Fibroblast of lung (primary cell): ENCODE results near the gene PMFBP1. TPM values are rescaled to one million over a fixed set of nuclear protein-coding genes. Genes with fewer than 3 reads are reported as not detected.

Experiments used
- DNase-seq, 2 donors: peaks; one replicate each; pipeline versions ENCODE4 v3.0.0 to v3.0.0-alpha.2; 2010; ENCODE audit warnings: low read depth in 2 of 2
- H2AFZ ChIP-seq: 2 replicates; pipeline ENCODE4 v1.5.1; 2012; ENCODE audit warnings: low read length, control low read depth, inconsistent platforms
- H3K27ac ChIP-seq: 2 replicates; pipeline ENCODE4 v1.5.1; 2011; ENCODE audit warnings: low read length, control low read depth; ENCODE audit not compliant: insufficient read depth
- H3K27me3 ChIP-seq: 2 replicates; pipeline ENCODE4 v1.5.1; 2011; ENCODE audit warnings: mild to moderate bottlenecking, low read length; ENCODE audit not compliant: control insufficient read depth, insufficient read depth
- H3K36me3 ChIP-seq: 2 replicates; pipeline ENCODE4 v1.5.1; 2011; ENCODE audit warnings: low read length; ENCODE audit not compliant: control insufficient read depth, insufficient read depth
- H3K4me1 ChIP-seq: 2 replicates; pipeline ENCODE4 v1.5.1; 2011; ENCODE audit warnings: low read length; ENCODE audit not compliant: control insufficient read depth, insufficient read depth; ENCODE audit errors: extremely low read depth
- H3K4me2 ChIP-seq: 2 replicates; pipeline ENCODE4 v1.5.1; 2011; ENCODE audit warnings: low read length, control low read depth; ENCODE audit not compliant: insufficient read depth; ENCODE audit errors: extremely low read depth
- H3K4me3 ChIP-seq, 4 experiments: fragments of 200-600 bp in 1 of 4; sonication (generic) in 1 of 4; replicated peaks in 1 of 4; 2 replicates each; pipeline ENCODE4 v1.5.1; 2011 to 2016; ENCODE audit warnings: low read length in 4 of 4, low read depth in 3 of 4, mild to moderate bottlenecking in 3 of 4, control low read depth in 2 of 4, inconsistent platforms in 1 of 4, mixed read lengths in 1 of 4; ENCODE audit not compliant: insufficient read depth in 1 of 4; ENCODE audit errors: control extremely low read depth in 1 of 4
- H3K79me2 ChIP-seq: 2 replicates; pipeline ENCODE4 v1.5.1; 2012; ENCODE audit warnings: mild to moderate bottlenecking, low read length, inconsistent platforms; ENCODE audit not compliant: control insufficient read depth, insufficient read depth
- H3K9ac ChIP-seq: 2 replicates; pipeline ENCODE4 v1.5.1; 2011; ENCODE audit warnings: mild to moderate bottlenecking, low read length, control low read depth; ENCODE audit not compliant: insufficient read depth
- H3K9me3 ChIP-seq: 2 replicates; pipeline ENCODE4 v1.5.1; 2012; ENCODE audit warnings: low read depth, low read length; ENCODE audit not compliant: control insufficient read depth, insufficient read depth
- H4K20me1 ChIP-seq: 2 replicates; pipeline ENCODE4 v1.5.1; 2011; ENCODE audit warnings: low read length; ENCODE audit not compliant: control insufficient read depth, insufficient read depth; ENCODE audit errors: extremely low read depth
- EZH2 ChIP-seq: IDR thresholded peaks from 2 replicates; pipeline ENCODE4 v1.5.1; 2012; ENCODE audit warnings: low read length, control low read depth, mild to moderate bottlenecking; ENCODE audit errors: missing control alignments
- polyA plus RNA-seq, 2 donors: library from polyadenylated mRNA; depleted of rRNA in 1 of 2; stranded (reverse) in 1 of 2; unstranded in 1 of 2; fragments of >200 nt; gene quantifications; 2 replicates each; pipeline ENCODE4 v1.2.1, GENCODE V29; 2011 to 2012; ENCODE audit warnings: missing spikeins in 1 of 2
- total RNA-seq: library from RNA; depleted of rRNA; stranded (reverse); fragments of >200 nt; gene quantifications from 2 replicates; pipeline ENCODE4 v1.2.1, GENCODE V29; 2014
- TF ChIP-seq, protein P1 (sequence below), 2 donors: IDR thresholded peaks in 1 of 2; conservative IDR thresholded peaks in 1 of 2; 1 replicate in 1 of 2; 2 replicates in 1 of 2; pipeline ENCODE4 v1.5.1; 2011 to 2012; ENCODE audit warnings: low read length in 2 of 2, control low read depth in 1 of 2, inconsistent platforms in 1 of 2, low read depth in 1 of 2, mild to moderate bottlenecking in 1 of 2

PMFBP1 gene
- total and polyA plus RNA-seq, 2 donors (not counting 1 experiment from before 2014, with no cell fraction given): 0.12 to 0.17 TPM

DNA sequence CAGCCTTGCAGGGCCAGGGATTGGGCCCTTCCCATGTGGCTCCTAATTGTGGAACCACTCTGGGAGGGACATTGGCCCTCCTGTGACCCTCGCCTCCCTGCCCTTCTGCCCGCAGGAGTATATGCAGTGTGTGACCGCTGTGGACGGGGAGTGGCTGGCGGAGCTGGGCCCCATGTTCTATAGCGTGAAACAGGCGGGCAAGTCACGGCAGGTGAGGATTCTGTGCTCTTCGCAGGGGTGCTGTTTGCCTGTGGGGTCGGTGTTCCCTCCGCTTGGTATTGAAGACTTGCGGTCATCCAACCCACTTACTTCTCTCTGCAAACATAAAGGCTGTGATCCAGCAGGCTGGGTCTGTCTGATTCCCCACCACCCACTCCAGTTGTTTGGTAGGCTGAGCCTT, 62.7 kb downstream of the PMFBP1 start:
- no peak for TF ChIP-seq EZH2
- TF ChIP-seq, protein P1, sequence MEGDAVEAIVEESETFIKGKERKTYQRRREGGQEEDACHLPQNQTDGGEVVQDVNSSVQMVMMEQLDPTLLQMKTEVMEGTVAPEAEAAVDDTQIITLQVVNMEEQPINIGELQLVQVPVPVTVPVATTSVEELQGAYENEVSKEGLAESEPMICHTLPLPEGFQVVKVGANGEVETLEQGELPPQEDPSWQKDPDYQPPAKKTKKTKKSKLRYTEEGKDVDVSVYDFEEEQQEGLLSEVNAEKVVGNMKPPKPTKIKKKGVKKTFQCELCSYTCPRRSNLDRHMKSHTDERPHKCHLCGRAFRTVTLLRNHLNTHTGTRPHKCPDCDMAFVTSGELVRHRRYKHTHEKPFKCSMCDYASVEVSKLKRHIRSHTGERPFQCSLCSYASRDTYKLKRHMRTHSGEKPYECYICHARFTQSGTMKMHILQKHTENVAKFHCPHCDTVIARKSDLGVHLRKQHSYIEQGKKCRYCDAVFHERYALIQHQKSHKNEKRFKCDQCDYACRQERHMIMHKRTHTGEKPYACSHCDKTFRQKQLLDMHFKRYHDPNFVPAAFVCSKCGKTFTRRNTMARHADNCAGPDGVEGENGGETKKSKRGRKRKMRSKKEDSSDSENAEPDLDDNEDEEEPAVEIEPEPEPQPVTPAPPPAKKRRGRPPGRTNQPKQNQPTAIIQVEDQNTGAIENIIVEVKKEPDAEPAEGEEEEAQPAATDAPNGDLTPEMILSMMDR (conservative IDR thresholded peaks at IDR 0.05 in 1 of 2, IDR thresholded peaks at IDR 0.05 in 1 of 2; ENCODE audit: low read depth in 1 of 2, low read length in 2 of 2): no peak

DNA sequence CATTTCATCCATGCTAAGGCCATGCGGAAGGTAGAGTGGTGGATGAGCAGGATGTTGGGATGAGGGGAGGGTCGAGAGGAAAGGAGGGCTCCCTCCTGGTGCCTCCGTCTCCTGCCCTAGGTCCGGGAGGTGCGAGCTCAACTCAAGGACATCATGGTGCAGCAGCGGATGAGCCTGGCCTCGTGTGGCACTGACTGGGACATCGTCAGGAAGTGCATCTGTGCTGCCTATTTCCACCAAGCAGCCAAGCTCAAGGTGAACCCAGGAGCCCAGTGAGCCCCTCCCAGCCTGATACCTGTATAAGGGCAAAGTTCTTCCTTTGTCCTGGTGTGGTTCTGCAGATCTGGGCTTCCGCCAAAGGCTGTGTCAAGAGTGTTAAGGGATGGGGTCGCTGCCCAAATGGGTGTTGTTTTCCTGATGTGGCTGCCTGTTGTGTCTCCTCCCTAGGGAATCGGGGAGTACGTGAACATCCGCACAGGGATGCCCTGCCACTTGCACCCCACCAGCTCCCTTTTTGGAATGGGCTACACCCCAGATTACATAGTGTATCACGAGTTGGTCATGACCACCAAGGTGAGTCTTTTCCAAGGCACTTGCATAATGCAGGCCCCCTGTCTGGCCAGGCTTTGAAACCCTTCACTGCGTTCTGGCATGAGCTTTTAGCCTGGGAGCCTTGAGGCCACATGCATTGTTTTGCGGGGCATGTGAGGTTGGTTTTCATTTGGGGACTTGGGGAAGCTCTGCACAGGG, 63.4 kb downstream of the PMFBP1 start:
- DNase-seq: no peak
- Histone ChIP-seq H3K27me3 (no peaks in the 10 kb centered on the region), H3K36me3 (peaks cover 38% of the 10 kb centered on the region)

More for the DNA sequence above, 62.7 kb downstream of the PMFBP1 start:
- Histone ChIP-seq H3K4me3 (no peak overlapping the region), H3K27ac (no peak overlapping the region), H3K79me2 (no peaks in the 10 kb centered on the region), H3K36me3 (peaks cover 33% of the 10 kb centered on the region), H3K4me1 (no peaks in the 10 kb centered on the region), H3K27me3 (no peaks in the 10 kb centered on the region), H4K20me1 (no peaks in the 10 kb centered on the region), H2AFZ (no peak overlapping the region), H3K9ac (no peak overlapping the region), H3K4me2 (no peak overlapping the region), H3K9me3 (no peaks in the 10 kb centered on the region)
- DNase-seq: no peak

DNA sequence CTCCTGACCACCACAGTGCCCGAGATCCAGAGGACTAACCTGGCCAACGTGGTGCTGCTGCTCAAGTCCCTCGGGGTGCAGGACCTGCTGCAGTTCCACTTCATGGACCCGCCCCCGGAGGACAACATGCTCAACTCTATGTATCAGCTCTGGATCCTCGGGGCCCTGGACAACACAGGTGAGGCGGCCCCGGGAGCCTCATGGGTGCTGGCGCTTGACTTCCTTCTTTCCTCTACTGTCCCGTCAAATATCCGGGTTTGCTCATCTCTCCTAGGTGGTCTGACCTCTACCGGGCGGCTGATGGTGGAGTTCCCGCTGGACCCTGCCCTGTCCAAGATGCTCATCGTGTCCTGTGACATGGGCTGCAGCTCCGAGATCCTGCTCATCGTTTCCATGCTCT, 64.6 kb downstream of the PMFBP1 start:
- Histone ChIP-seq H3K9me3 (no peaks in the 10 kb centered on the region), H3K27ac (no peak overlapping the region), H3K27me3 (no peaks in the 10 kb centered on the region), H3K9ac (no peak overlapping the region), H3K36me3 (peaks cover 40% of the 10 kb centered on the region), H3K79me2 (no peaks in the 10 kb centered on the region), H3K4me2 (no peak overlapping the region), H3K4me1 (no peaks in the 10 kb centered on the region), H3K4me3 (no peak overlapping the region), H2AFZ (no peak overlapping the region), H4K20me1 (no peaks in the 10 kb centered on the region)
- DNase-seq: no peak
- no peak for TF ChIP-seq EZH2
- TF ChIP-seq, protein P1 (conservative IDR thresholded peaks at IDR 0.05 in 1 of 2, IDR thresholded peaks at IDR 0.05 in 1 of 2; ENCODE audit: low read depth in 1 of 2, low read length in 2 of 2): no peak

More for the DNA sequence above, 63.4 kb downstream of the PMFBP1 start:
- TF ChIP-seq, protein P1 (conservative IDR thresholded peaks at IDR 0.05 in 1 of 2, IDR thresholded peaks at IDR 0.05 in 1 of 2; ENCODE audit: low read depth in 1 of 2, low read length in 2 of 2): no peak
- no peak for TF ChIP-seq EZH2
- no peak overlapping the region for H2AFZ ChIP-seq
- no peaks in the 10 kb centered on the region for H4K20me1 ChIP-seq
- H3K79me2 ChIP-seq: no peaks in the 10 kb centered on the region
- no peak overlapping the region for H3K4me2 ChIP-seq
- no peak overlapping the region for H3K9ac ChIP-seq
- no peaks in the 10 kb centered on the region for H3K4me1 ChIP-seq
- H3K9me3 ChIP-seq: no peaks in the 10 kb centered on the region
- H3K4me3 ChIP-seq: no peak overlapping the region
- H3K27ac ChIP-seq: no peak overlapping the region
